SU-DHL-6 (cell line): Measurements from ENCODE around the gene CHST4.

ENCODE experiments used
- CTCF ChIP-seq: fragments of 200-600 bp; sonication (generic); IDR thresholded peaks from one replicate; pipeline ENCODE4 v1.5.1; 2017; ENCODE audit warnings: antibody characterized with exemption, mild to moderate bottlenecking, low read length, moderate library complexity; ENCODE audit not compliant: insufficient read depth, poor library complexity, severe bottlenecking
- EZH2phosphoT487 ChIP-seq: fragments of 200-600 bp; sonication (generic), shearing (Covaris generic); conservative IDR thresholded peaks from 2 replicates; pipeline ENCODE4 v1.6.1; 2018; ENCODE audit warnings: mild to moderate bottlenecking, antibody characterized with exemption, low read length, moderate library complexity, mixed read lengths

- no peak for TF ChIP-seq CTCF
- no peak for TF ChIP-seq EZH2phosphoT487
These were observed 11.2 kb upstream of the CHST4 start for GRCh38 chr16:71515026-71515425.
